ENCODE data around the gene SLC35F1.

GRCh38 chr6:118147511-118147910 is 240.4 kb downstream of the SLC35F1 start:
- TF ChIP-seq BHLHE40 (IDR thresholded peaks at IDR 0.05; ENCODE audit: borderline replicate concordance) (no peak), L3MBTL2 (conservative IDR thresholded peaks at IDR 0.05) (no peak), ARNT (IDR thresholded peaks at IDR 0.05) (no peak)
